SK-N-SH (cell line): ENCODE measurements around the gene MS4A3. TPM values are rescaled to one million over a fixed set of nuclear protein-coding genes. Genes with fewer than 3 reads are reported as not detected.

Source experiments
- CTCF ChIA-PET: fragments of 300-600, 350-600 bp; formaldehyde crosslinking; extraction: SDS; loops from one replicate; lab custom pipeline; 2021; lab: Yijun Ruan, JAX
- POLR2A ChIA-PET: fragments of 350-600 bp; sonication (Branson Sonifier 250); formaldehyde crosslinking; extraction: SDS; loops from one replicate; lab custom pipeline; 2020; ENCODE audit warnings: antibody characterized with exemption, inconsistent platforms; lab: Yijun Ruan, JAX
- DNase-seq: peaks from one replicate; pipeline ENCODE4 v3.0.0; 2012
- H2AFZ ChIP-seq: fragments of 200-600 bp; sonication (generic); 2 replicates; pipeline ENCODE4 v1.8.1; 2016; ENCODE audit warnings: antibody characterized with exemption, mild to moderate bottlenecking, low read depth
- H3F3A ChIP-seq: fragments of 200-600 bp; sonication (generic); replicated peaks from 2 replicates; pipeline ENCODE3; 2016; ENCODE audit warnings: antibody characterized with exemption, mild to moderate bottlenecking; ENCODE audit not compliant: insufficient read depth
- H3K27ac ChIP-seq, 2 experiments: fragments of 200-500 bp in 1 of 2; fragments of 200-600 bp in 1 of 2; sonication (Bioruptor generic) in 1 of 2; sonication (generic), shearing (Covaris generic) in 1 of 2; 2 replicates each; pipeline versions ENCODE4 v1.5.1 to v1.6.1; 2014 to 2016; ENCODE audit warnings: low read depth in 2 of 2, inconsistent platforms in 1 of 2, low read length in 1 of 2, mild to moderate bottlenecking in 1 of 2, mixed read lengths in 1 of 2
- H3K27me3 ChIP-seq: fragments of 200-600 bp; sonication (generic), shearing (Covaris generic); 2 replicates; pipeline ENCODE4 v1.6.1; 2016; ENCODE audit warnings: mixed run types; ENCODE audit not compliant: insufficient read depth
- H3K36me3 ChIP-seq, 2 experiments: fragments of 200-500 bp in 1 of 2; fragments of 200-600 bp in 1 of 2; sonication (Bioruptor generic) in 1 of 2; sonication (generic) in 1 of 2; replicated peaks in 1 of 2; 2 replicates each; pipeline versions ENCODE3 to v1.5.1; 2014 to 2016; ENCODE audit warnings: low read length in 1 of 2, mild to moderate bottlenecking in 1 of 2; ENCODE audit not compliant: insufficient read depth in 2 of 2, control insufficient read depth in 1 of 2
- H3K4me1 ChIP-seq, 2 experiments: fragments of 200-500 bp in 1 of 2; fragments of 200-600 bp in 1 of 2; sonication (Bioruptor generic) in 1 of 2; sonication (generic), shearing (Covaris generic) in 1 of 2; 2 replicates each; pipeline versions ENCODE4 v1.5.1 to v1.6.1; 2014 to 2016; ENCODE audit warnings: low read depth in 1 of 2, low read length in 1 of 2, mixed run types in 1 of 2; ENCODE audit not compliant: insufficient read depth in 2 of 2, control insufficient read depth in 1 of 2
- H3K4me2 ChIP-seq: fragments of 200-600 bp; sonication (generic), shearing (Covaris generic); 2 replicates; pipeline ENCODE4 v1.6.1; 2017; ENCODE audit warnings: mixed run types
- H3K4me3 ChIP-seq, 2 experiments: fragments of 200-500 bp in 1 of 2; fragments of 200-600 bp in 1 of 2; sonication (Bioruptor generic) in 1 of 2; sonication (generic), shearing (Covaris generic) in 1 of 2; 2 replicates each; pipeline versions ENCODE4 v1.5.1 to v1.8.1; 2014 to 2016; ENCODE audit warnings: low read depth in 2 of 2, inconsistent platforms in 1 of 2, low read length in 1 of 2, mild to moderate bottlenecking in 1 of 2, mixed read lengths in 1 of 2, moderate library complexity in 1 of 2
- H3K79me2 ChIP-seq: fragments of 200-600 bp; sonication (generic); 2 replicates; pipeline ENCODE4 v1.8.1; 2017; ENCODE audit warnings: mild to moderate bottlenecking; ENCODE audit not compliant: insufficient read depth
- H3K9ac ChIP-seq: fragments of 200-600 bp; sonication (generic); 2 replicates; pipeline ENCODE4 v1.6.1; 2017; ENCODE audit warnings: mixed run types
- H3K9me2 ChIP-seq: fragments of 200-600 bp; sonication (generic); 2 replicates; pipeline ENCODE4 v1.6.1; 2017; ENCODE audit warnings: mixed run types
- H3K9me3 ChIP-seq: fragments of 200-600 bp; sonication (generic); 2 replicates; pipeline ENCODE4 v1.6.1; 2017; ENCODE audit warnings: mixed run types, mild to moderate bottlenecking, moderate library complexity
- H4K20me1 ChIP-seq: fragments of 200-600 bp; sonication (generic); 2 replicates; pipeline ENCODE4 v1.6.1; 2017; ENCODE audit warnings: mild to moderate bottlenecking, mixed run types; ENCODE audit not compliant: insufficient read depth
- CHD2 ChIP-seq: fragments of 150-350 bp; IDR thresholded peaks from 2 replicates; pipeline ENCODE4 v1.6.1; 2018; ENCODE audit warnings: low read length; ENCODE audit not compliant: partially characterized antibody
- ELF1 ChIP-seq: IDR thresholded peaks from 2 replicates; pipeline ENCODE4 v1.4.0; 2012
- EP300 ChIP-seq, 2 experiments: IDR thresholded peaks; 2 replicates each; pipeline versions ENCODE4 v1.4.0 to v1.6.1; 2012; ENCODE audit warnings: borderline replicate concordance in 1 of 2, low read depth in 1 of 2, low read length in 1 of 2
- FOSL2 ChIP-seq: IDR thresholded peaks from 2 replicates; pipeline ENCODE4 v1.4.0; 2012; ENCODE audit warnings: low read depth, mild to moderate bottlenecking, moderate library complexity, borderline replicate concordance
- FOXM1 ChIP-seq: IDR thresholded peaks from 2 replicates; pipeline ENCODE4 v1.4.0; 2012; ENCODE audit warnings: low read depth, mild to moderate bottlenecking
- GATA2 ChIP-seq: sonication (generic); formaldehyde crosslinking; IDR thresholded peaks from 2 replicates; pipeline ENCODE4 v1.5.0; 2020; ENCODE audit warnings: mild to moderate bottlenecking, missing genetic modification reagents
- MAX ChIP-seq: IDR thresholded peaks from 2 replicates; pipeline ENCODE4 v1.4.0; 2012; ENCODE audit warnings: low read depth
- MXI1 ChIP-seq: IDR thresholded peaks from 2 replicates; pipeline ENCODE4 v1.6.1; 2012; ENCODE audit warnings: mild to moderate bottlenecking, low read depth, low read length, improper control_type of control experiment
- NFIC ChIP-seq: IDR thresholded peaks from 2 replicates; pipeline ENCODE4 v1.4.0; 2012; ENCODE audit warnings: borderline replicate concordance
- POLR2AphosphoS5 ChIP-seq: IDR thresholded peaks from 2 replicates; pipeline ENCODE4 v1.6.1; 2012; ENCODE audit warnings: low read depth, low read length
- RAD21 ChIP-seq: IDR thresholded peaks from 2 replicates; pipeline ENCODE4 v1.6.1; 2012; ENCODE audit warnings: mild to moderate bottlenecking, low read length
- REST ChIP-seq: IDR thresholded peaks from 2 replicates; pipeline ENCODE4 v1.6.1; 2012; ENCODE audit warnings: mild to moderate bottlenecking, low read depth, low read length, moderate library complexity
- RXRA ChIP-seq: IDR thresholded peaks from 2 replicates; pipeline ENCODE4 v1.4.0; 2012; ENCODE audit warnings: low read depth, mild to moderate bottlenecking, borderline replicate concordance
- SMC3 ChIP-seq: IDR thresholded peaks from 2 replicates; pipeline ENCODE4 v1.6.1; 2012; ENCODE audit warnings: low read depth, low read length, improper control_type of control experiment
- TAF1 ChIP-seq: IDR thresholded peaks from 2 replicates; pipeline ENCODE4 v1.6.1; 2012; ENCODE audit warnings: low read depth, mild to moderate bottlenecking, low read length, moderate library complexity, borderline replicate concordance
- TEAD4 ChIP-seq: IDR thresholded peaks from 2 replicates; pipeline ENCODE4 v1.4.0; 2012; ENCODE audit warnings: mild to moderate bottlenecking, borderline replicate concordance; ENCODE audit not compliant: insufficient read depth
- USF1 ChIP-seq: IDR thresholded peaks from 2 replicates; pipeline ENCODE4 v1.4.0; 2012; ENCODE audit warnings: low read depth, borderline replicate concordance
- USF2 ChIP-seq: fragments of 150-350 bp; IDR thresholded peaks from 2 replicates; pipeline ENCODE4 v1.6.1; 2017; ENCODE audit warnings: antibody characterized with exemption, low read length, low read depth, borderline replicate concordance
- ZBTB33 ChIP-seq: IDR thresholded peaks from 2 replicates; pipeline ENCODE4 v1.4.0; 2012; ENCODE audit warnings: low read depth, borderline replicate concordance
- WGBS: methylation state at CpG from one replicate; pipeline ENCODE4 v1.1.6; 2017; ENCODE audit warnings: low lambda C conversion rate; 5-methylcytosine and 5-hydroxymethylcytosine counted together
- polyA plus RNA-seq, 3 experiments: library from polyadenylated mRNA; depleted of rRNA; stranded (reverse); fragments of >200 nt; gene quantifications; 2 replicates each; pipeline ENCODE4 v1.2.3, GENCODE V29; 2012

MS4A3 gene
- polyA plus RNA-seq, 1 of the 3 experiments (the other 2 are of a cell fraction): not detected

- H3F3A ChIP-seq: no peaks in the 10 kb centered on the region
- no peak overlapping the region for H3K9ac ChIP-seq
- ChIA-PET CTCF (no interaction called here), POLR2A (no interaction called here)
- H3K4me1 ChIP-seq: no peaks in the 10 kb centered on the region
- no peak overlapping the region for H3K27ac ChIP-seq
- H3K4me2 ChIP-seq: no peak overlapping the region
- H2AFZ ChIP-seq: no peak overlapping the region
- H3K4me3 ChIP-seq: no peak overlapping the region
- no peaks in the 10 kb centered on the region for H3K36me3 ChIP-seq
- no peaks in the 10 kb centered on the region; the same call in 1 of the 2 replicates for H3K27me3 ChIP-seq
- no peak for DNase-seq
- H4K20me1 ChIP-seq: no peaks in the 10 kb centered on the region; the same call in 1 of the 2 replicates
- 33% methylated on average over 1 of the region's 1 CpG for WGBS
- H3K79me2 ChIP-seq: no peaks in the 10 kb centered on the region
- no peaks in the 10 kb centered on the region for H3K9me3 ChIP-seq
- no peaks in the 10 kb centered on the region for H3K9me2 ChIP-seq
- TF ChIP-seq TAF1 (no peak), SMC3 (no peak), FOSL2 (no peak), POLR2AphosphoS5 (no peak), RAD21 (no peak), NFIC (no peak), TEAD4 (no peak), USF1 (no peak), REST (no peak), ELF1 (no peak), RXRA (no peak), CHD2 (no peak), MAX (no peak), GATA2 (CRISPR knock-in tag) (no peak), EP300 (IDR thresholded peaks at IDR 0.05; ENCODE audit: borderline replicate concordance in 1 of 2, low read depth in 1 of 2, low read length in 1 of 2) (no peak), FOXM1 (no peak), MXI1 (no peak), USF2 (no peak), ZBTB33 (no peak)
Observed at GRCh38 chr11:60087239-60087638, 30.8 kb downstream of the MS4A3 start.
